SK-N-SH (cell line): Measurements from ENCODE around the gene GCSAML. TPM values are rescaled to one million over a fixed set of nuclear protein-coding genes. Genes with fewer than 3 reads are reported as not detected.

Experiments used
- CTCF ChIA-PET: fragments of 300-600, 350-600 bp; formaldehyde crosslinking; extraction: SDS; loops from one replicate; lab custom pipeline; 2021; lab: Yijun Ruan, JAX
- POLR2A ChIA-PET: fragments of 350-600 bp; sonication (Branson Sonifier 250); formaldehyde crosslinking; extraction: SDS; loops from one replicate; lab custom pipeline; 2020; ENCODE audit warnings: antibody characterized with exemption, inconsistent platforms; lab: Yijun Ruan, JAX
- DNase-seq: peaks from one replicate; pipeline ENCODE4 v3.0.0; 2012
- H2AFZ ChIP-seq: fragments of 200-600 bp; sonication (generic); 2 replicates; pipeline ENCODE4 v1.8.1; 2016; ENCODE audit warnings: antibody characterized with exemption, mild to moderate bottlenecking, low read depth
- H3F3A ChIP-seq: fragments of 200-600 bp; sonication (generic); replicated peaks from 2 replicates; pipeline ENCODE3; 2016; ENCODE audit warnings: antibody characterized with exemption, mild to moderate bottlenecking; ENCODE audit not compliant: insufficient read depth
- H3K27ac ChIP-seq, 2 experiments: fragments of 200-500 bp in 1 of 2; fragments of 200-600 bp in 1 of 2; sonication (Bioruptor generic) in 1 of 2; sonication (generic), shearing (Covaris generic) in 1 of 2; 2 replicates each; pipeline versions ENCODE4 v1.5.1 to v1.6.1; 2014 to 2016; ENCODE audit warnings: low read depth in 2 of 2, inconsistent platforms in 1 of 2, low read length in 1 of 2, mild to moderate bottlenecking in 1 of 2, mixed read lengths in 1 of 2
- H3K27me3 ChIP-seq: fragments of 200-600 bp; sonication (generic), shearing (Covaris generic); 2 replicates; pipeline ENCODE4 v1.6.1; 2016; ENCODE audit warnings: mixed run types; ENCODE audit not compliant: insufficient read depth
- H3K36me3 ChIP-seq, 2 experiments: fragments of 200-500 bp in 1 of 2; fragments of 200-600 bp in 1 of 2; sonication (Bioruptor generic) in 1 of 2; sonication (generic) in 1 of 2; replicated peaks in 1 of 2; 2 replicates each; pipeline versions ENCODE3 to v1.5.1; 2014 to 2016; ENCODE audit warnings: low read length in 1 of 2, mild to moderate bottlenecking in 1 of 2; ENCODE audit not compliant: insufficient read depth in 2 of 2, control insufficient read depth in 1 of 2
- H3K4me1 ChIP-seq, 2 experiments: fragments of 200-500 bp in 1 of 2; fragments of 200-600 bp in 1 of 2; sonication (Bioruptor generic) in 1 of 2; sonication (generic), shearing (Covaris generic) in 1 of 2; 2 replicates each; pipeline versions ENCODE4 v1.5.1 to v1.6.1; 2014 to 2016; ENCODE audit warnings: low read depth in 1 of 2, low read length in 1 of 2, mixed run types in 1 of 2; ENCODE audit not compliant: insufficient read depth in 2 of 2, control insufficient read depth in 1 of 2
- H3K4me2 ChIP-seq: fragments of 200-600 bp; sonication (generic), shearing (Covaris generic); 2 replicates; pipeline ENCODE4 v1.6.1; 2017; ENCODE audit warnings: mixed run types
- H3K4me3 ChIP-seq, 2 experiments: fragments of 200-500 bp in 1 of 2; fragments of 200-600 bp in 1 of 2; sonication (Bioruptor generic) in 1 of 2; sonication (generic), shearing (Covaris generic) in 1 of 2; 2 replicates each; pipeline versions ENCODE4 v1.5.1 to v1.8.1; 2014 to 2016; ENCODE audit warnings: low read depth in 2 of 2, inconsistent platforms in 1 of 2, low read length in 1 of 2, mild to moderate bottlenecking in 1 of 2, mixed read lengths in 1 of 2, moderate library complexity in 1 of 2
- H3K79me2 ChIP-seq: fragments of 200-600 bp; sonication (generic); 2 replicates; pipeline ENCODE4 v1.8.1; 2017; ENCODE audit warnings: mild to moderate bottlenecking; ENCODE audit not compliant: insufficient read depth
- H3K9ac ChIP-seq: fragments of 200-600 bp; sonication (generic); 2 replicates; pipeline ENCODE4 v1.6.1; 2017; ENCODE audit warnings: mixed run types
- H3K9me2 ChIP-seq: fragments of 200-600 bp; sonication (generic); 2 replicates; pipeline ENCODE4 v1.6.1; 2017; ENCODE audit warnings: mixed run types
- H3K9me3 ChIP-seq: fragments of 200-600 bp; sonication (generic); 2 replicates; pipeline ENCODE4 v1.6.1; 2017; ENCODE audit warnings: mixed run types, mild to moderate bottlenecking, moderate library complexity
- H4K20me1 ChIP-seq: fragments of 200-600 bp; sonication (generic); 2 replicates; pipeline ENCODE4 v1.6.1; 2017; ENCODE audit warnings: mild to moderate bottlenecking, mixed run types; ENCODE audit not compliant: insufficient read depth
- CHD2 ChIP-seq: fragments of 150-350 bp; IDR thresholded peaks from 2 replicates; pipeline ENCODE4 v1.6.1; 2018; ENCODE audit warnings: low read length; ENCODE audit not compliant: partially characterized antibody
- ELF1 ChIP-seq: IDR thresholded peaks from 2 replicates; pipeline ENCODE4 v1.4.0; 2012
- FOXJ3 ChIP-seq: sonication (generic); formaldehyde crosslinking; IDR thresholded peaks from 2 replicates; pipeline ENCODE4 v1.5.1; 2020; ENCODE audit warnings: mild to moderate bottlenecking, missing genetic modification reagents
- FOXM1 ChIP-seq: IDR thresholded peaks from 2 replicates; pipeline ENCODE4 v1.4.0; 2012; ENCODE audit warnings: low read depth, mild to moderate bottlenecking
- IRF3 ChIP-seq: fragments of 150-350 bp; IDR thresholded peaks from 2 replicates; pipeline ENCODE4 v1.6.1; 2016; ENCODE audit warnings: mild to moderate bottlenecking, low read depth, low read length
- MEF2A ChIP-seq: IDR thresholded peaks from 2 replicates; pipeline ENCODE4 v1.4.0; 2012; ENCODE audit warnings: low read depth, borderline replicate concordance
- NRF1 ChIP-seq: IDR thresholded peaks from 2 replicates; pipeline ENCODE4 v1.6.1; 2012; ENCODE audit warnings: low read depth, mild to moderate bottlenecking, low read length
- POLR2AphosphoS5 ChIP-seq: IDR thresholded peaks from 2 replicates; pipeline ENCODE4 v1.6.1; 2012; ENCODE audit warnings: low read depth, low read length
- RCOR1 ChIP-seq: fragments of 150-350 bp; IDR thresholded peaks from 2 replicates; pipeline ENCODE4 v1.6.1; 2017; ENCODE audit warnings: antibody characterized with exemption, low read length
- REST ChIP-seq: IDR thresholded peaks from 2 replicates; pipeline ENCODE4 v1.6.1; 2012; ENCODE audit warnings: mild to moderate bottlenecking, low read depth, low read length, moderate library complexity
- RXRA ChIP-seq: IDR thresholded peaks from 2 replicates; pipeline ENCODE4 v1.4.0; 2012; ENCODE audit warnings: low read depth, mild to moderate bottlenecking, borderline replicate concordance
- SMC3 ChIP-seq: IDR thresholded peaks from 2 replicates; pipeline ENCODE4 v1.6.1; 2012; ENCODE audit warnings: low read depth, low read length, improper control_type of control experiment
- TAF1 ChIP-seq: IDR thresholded peaks from 2 replicates; pipeline ENCODE4 v1.6.1; 2012; ENCODE audit warnings: low read depth, mild to moderate bottlenecking, low read length, moderate library complexity, borderline replicate concordance
- TEAD4 ChIP-seq: IDR thresholded peaks from 2 replicates; pipeline ENCODE4 v1.4.0; 2012; ENCODE audit warnings: mild to moderate bottlenecking, borderline replicate concordance; ENCODE audit not compliant: insufficient read depth
- ZBTB33 ChIP-seq: IDR thresholded peaks from 2 replicates; pipeline ENCODE4 v1.4.0; 2012; ENCODE audit warnings: low read depth, borderline replicate concordance
- WGBS: methylation state at CpG from one replicate; pipeline ENCODE4 v1.1.6; 2017; ENCODE audit warnings: low lambda C conversion rate; 5-methylcytosine and 5-hydroxymethylcytosine counted together
- polyA plus RNA-seq, 3 experiments: library from polyadenylated mRNA; depleted of rRNA; stranded (reverse); fragments of >200 nt; gene quantifications; 2 replicates each; pipeline ENCODE4 v1.2.3, GENCODE V29; 2012
- TF ChIP-seq, protein P1 (sequence below): fragments of 200-600 bp; sonication (generic); IDR thresholded peaks from 2 replicates; pipeline ENCODE4 v1.6.1; 2017; ENCODE audit warnings: antibody characterized with exemption, mild to moderate bottlenecking, moderate library complexity
- TF ChIP-seq, protein P2 (sequence below): fragments of 150-350 bp; IDR thresholded peaks from 2 replicates; pipeline ENCODE4 v1.6.1; 2017; ENCODE audit warnings: antibody characterized with exemption, low read length, low read depth, borderline replicate concordance

Gene GCSAML
- polyA plus RNA-seq, 1 of the 3 experiments (the other 2 are of a cell fraction), result not detected

DNA sequence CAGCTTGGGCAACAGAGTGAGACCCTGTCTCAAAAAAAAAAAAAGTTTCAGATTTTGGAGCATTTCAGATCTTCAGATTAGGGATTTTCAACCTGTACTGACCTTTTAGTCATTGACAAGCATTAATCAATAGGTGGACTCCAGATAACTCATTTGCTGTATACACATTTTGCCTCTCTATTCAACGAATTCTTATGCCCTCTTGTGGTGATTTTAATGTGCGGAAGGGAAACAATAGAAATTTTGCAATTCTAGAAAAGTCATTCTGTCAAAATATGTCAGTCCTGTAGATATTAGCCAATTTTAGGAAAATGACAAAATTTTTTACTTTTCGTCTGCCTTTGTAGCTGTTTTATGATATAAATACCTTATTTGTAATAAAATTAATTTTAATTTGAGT is 27.6 kb downstream of the GCSAML start (continued):
- TF ChIP-seq TEAD4 (no peak), POLR2AphosphoS5 (no peak), CHD2 (no peak), REST (no peak), RXRA (no peak), MEF2A (no peak), FOXJ3 (no peak), ZBTB33 (no peak)
- TF ChIP-seq, protein P1, sequence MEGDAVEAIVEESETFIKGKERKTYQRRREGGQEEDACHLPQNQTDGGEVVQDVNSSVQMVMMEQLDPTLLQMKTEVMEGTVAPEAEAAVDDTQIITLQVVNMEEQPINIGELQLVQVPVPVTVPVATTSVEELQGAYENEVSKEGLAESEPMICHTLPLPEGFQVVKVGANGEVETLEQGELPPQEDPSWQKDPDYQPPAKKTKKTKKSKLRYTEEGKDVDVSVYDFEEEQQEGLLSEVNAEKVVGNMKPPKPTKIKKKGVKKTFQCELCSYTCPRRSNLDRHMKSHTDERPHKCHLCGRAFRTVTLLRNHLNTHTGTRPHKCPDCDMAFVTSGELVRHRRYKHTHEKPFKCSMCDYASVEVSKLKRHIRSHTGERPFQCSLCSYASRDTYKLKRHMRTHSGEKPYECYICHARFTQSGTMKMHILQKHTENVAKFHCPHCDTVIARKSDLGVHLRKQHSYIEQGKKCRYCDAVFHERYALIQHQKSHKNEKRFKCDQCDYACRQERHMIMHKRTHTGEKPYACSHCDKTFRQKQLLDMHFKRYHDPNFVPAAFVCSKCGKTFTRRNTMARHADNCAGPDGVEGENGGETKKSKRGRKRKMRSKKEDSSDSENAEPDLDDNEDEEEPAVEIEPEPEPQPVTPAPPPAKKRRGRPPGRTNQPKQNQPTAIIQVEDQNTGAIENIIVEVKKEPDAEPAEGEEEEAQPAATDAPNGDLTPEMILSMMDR, result peak; percentile 73

DNA sequence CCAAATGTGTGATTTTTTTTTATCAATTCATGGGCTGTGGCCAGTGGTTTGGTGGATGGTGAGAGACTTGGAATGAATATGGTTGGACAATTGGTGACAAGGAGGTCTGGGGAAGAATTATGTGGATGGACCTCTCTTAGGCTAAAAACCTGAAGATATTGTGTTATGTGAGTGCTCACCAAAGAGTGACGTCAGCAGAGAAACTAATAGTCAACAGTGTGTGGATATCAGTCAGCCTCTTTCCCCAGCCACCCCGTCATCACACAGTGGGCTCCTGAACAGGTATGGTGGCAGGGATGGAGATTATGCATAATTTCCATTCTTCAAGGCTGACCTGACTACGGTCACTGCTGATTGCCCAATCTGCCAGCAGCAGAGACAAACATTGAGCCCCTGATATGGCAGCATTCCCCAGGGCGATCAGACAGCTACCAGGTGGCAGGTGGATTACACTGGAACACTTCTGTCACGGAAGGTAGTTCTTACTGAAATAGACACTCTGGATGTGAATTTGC is 30.1 kb downstream of the GCSAML start:
- Histone ChIP-seq H3K27ac (no peak overlapping the region), H3K4me2 (no peak overlapping the region), H3K9me2 (no peaks in the 10 kb centered on the region), H3K27me3 (no peaks in the 10 kb centered on the region; the same call in 1 of the 2 replicates), H3K79me2 (no peaks in the 10 kb centered on the region), H3K4me3 (no peak overlapping the region), H3K9ac (no peak overlapping the region), H2AFZ (no peak overlapping the region), H3K9me3 (no peaks in the 10 kb centered on the region), H3K36me3 (no peaks in the 10 kb centered on the region), H3F3A (no peaks in the 10 kb centered on the region), H3K4me1 (no peaks in the 10 kb centered on the region), H4K20me1 (no peaks in the 10 kb centered on the region)
- POLR2A ChIA-PET, result no interaction called here
- 5% methylated on average over 3 of the region's 5 CpGs for WGBS
- DNase-seq, result no peak
- CTCF ChIA-PET, result interaction anchor here (1.6 kb wide), 2 partner anchors 12 to 189 kb away, joined by 3 to 4 read pairs; no protein-coding TSS in a partner anchor
- no peak for TF ChIP-seq FOXJ3
- TF ChIP-seq, protein P2, sequence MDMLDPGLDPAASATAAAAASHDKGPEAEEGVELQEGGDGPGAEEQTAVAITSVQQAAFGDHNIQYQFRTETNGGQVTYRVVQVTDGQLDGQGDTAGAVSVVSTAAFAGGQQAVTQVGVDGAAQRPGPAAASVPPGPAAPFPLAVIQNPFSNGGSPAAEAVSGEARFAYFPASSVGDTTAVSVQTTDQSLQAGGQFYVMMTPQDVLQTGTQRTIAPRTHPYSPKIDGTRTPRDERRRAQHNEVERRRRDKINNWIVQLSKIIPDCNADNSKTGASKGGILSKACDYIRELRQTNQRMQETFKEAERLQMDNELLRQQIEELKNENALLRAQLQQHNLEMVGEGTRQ, result no peak
- no peak for TF ChIP-seq ELF1
- TF ChIP-seq FOXM1, result no peak
- no peak for TF ChIP-seq RCOR1
- no peak for TF ChIP-seq TAF1
- TF ChIP-seq NRF1, result no peak
- no peak for TF ChIP-seq SMC3
- no peak for TF ChIP-seq RXRA
- TF ChIP-seq IRF3, result no peak
- TF ChIP-seq POLR2AphosphoS5, result no peak
- TF ChIP-seq, all 33 proteins: peak for 0
